ENCODE results near the gene TIAM1. TPM values are rescaled to one million over a fixed set of nuclear protein-coding genes. Genes with fewer than 3 reads are reported as not detected.

Gene TIAM1
- total RNA-seq, 1 donor from 2014 or later = 67.8 TPM

GRCh38 chr21:31352836-31353235 is 8.8 kb upstream of the TIAM1 start:
- DNase-seq = no peak

- DNase-seq = no peak
Measured at GRCh38 chr21:31351960-31352359, 7.9 kb upstream of the TIAM1 start.

GRCh38 chr21:31351438-31351837 is 7.4 kb upstream of the TIAM1 start:
- no peak for DNase-seq

GRCh38 chr21:31349208-31349607 is 5.1 kb upstream of the TIAM1 start:
- no peak for DNase-seq

GRCh38 chr21:31348188-31348587 is 4.1 kb upstream of the TIAM1 start:
- no peak for DNase-seq

GRCh38 chr21:31347435-31348032 is 3.5 kb upstream of the TIAM1 start:
- peak; percentile 17 for DNase-seq

GRCh38 chr21:31346256-31346821 is 2.3 kb upstream of the TIAM1 start:
- DNase-seq = no peak

GRCh38 chr21:31345136-31345535 is 1.1 kb upstream of the TIAM1 start:
- no peak for DNase-seq

GRCh38 chr21:31343030-31343510 is 991 bp downstream of the TIAM1 start:
- DNase-seq = no peak

- DNase-seq = no peak
Measured at GRCh38 chr21:31342348-31342747, 1.7 kb downstream of the TIAM1 start.

- no peak for DNase-seq
Measured at GRCh38 chr21:31340942-31341487, 3.0 kb downstream of the TIAM1 start.

- no peak for DNase-seq
Measured at GRCh38 chr21:31340514-31340913, 3.5 kb downstream of the TIAM1 start.

GRCh38 chr21:31339721-31340120 is 4.3 kb downstream of the TIAM1 start:
- no peak for DNase-seq

- no peak for DNase-seq
Measured at GRCh38 chr21:31338908-31339368, 5.1 kb downstream of the TIAM1 start.

GRCh38 chr21:31337996-31338907 is 5.8 kb downstream of the TIAM1 start:
- DNase-seq = no peak

GRCh38 chr21:31337086-31337485 is 7.0 kb downstream of the TIAM1 start:
- DNase-seq = no peak

- no peak for DNase-seq
Measured at GRCh38 chr21:31336739-31337040, 7.4 kb downstream of the TIAM1 start.

GRCh38 chr21:31335957-31336738 is 7.9 kb downstream of the TIAM1 start:
- peak; percentile 53 for DNase-seq

- DNase-seq = no peak
Measured at GRCh38 chr21:31334648-31335121, 9.4 kb downstream of the TIAM1 start.

- DNase-seq = no peak
Measured at GRCh38 chr21:31332525-31332924, 11.5 kb downstream of the TIAM1 start.

- DNase-seq = no peak
Measured at GRCh38 chr21:31331231-31331630, 12.8 kb downstream of the TIAM1 start.

GRCh38 chr21:31330144-31330483 is 13.9 kb downstream of the TIAM1 start:
- no peak for DNase-seq

Data from skin of body (tissue), 2 donors.